Lower lobe of right lung (tissue), 2 donors: ENCODE results near the gene RERG. TPM values are rescaled to one million over a fixed set of nuclear protein-coding genes. Genes with fewer than 3 reads are reported as not detected.
"Not testable (repeated sequence)": the region's sequence is repeated elsewhere in the genome, so short reads cannot be mapped to it uniquely, and the experiment has no call there.

Source experiments
- ATAC-seq, 2 donors: fragments of 200-7000 bp; cut with Tn5 transposase; one replicate each; pipeline ENCODE4 v1.9.1; 2020 to 2022; ENCODE audit warnings: mild to moderate bottlenecking in 2 of 2, moderate library complexity in 2 of 2
- DNase-seq: peaks from one replicate; pipeline ENCODE4 v3.0.0-alpha.2; 2020
- H3K27ac ChIP-seq: fragments of 200-600 bp; one replicate; pipeline ENCODE4 v1.8.0; 2022
- H3K27me3 ChIP-seq: fragments of 200-600 bp; one replicate; pipeline ENCODE4 v1.8.0; 2022; ENCODE audit warnings: low read depth
- H3K36me3 ChIP-seq: fragments of 200-600 bp; one replicate; pipeline ENCODE4 v1.8.0; 2022; ENCODE audit warnings: mild to moderate bottlenecking
- H3K4me1 ChIP-seq: fragments of 200-600 bp; one replicate; pipeline ENCODE4 v1.8.0; 2022
- H3K4me3 ChIP-seq: fragments of 200-600 bp; one replicate; pipeline ENCODE4 v1.8.0; 2022; ENCODE audit warnings: mild to moderate bottlenecking
- H3K9me3 ChIP-seq: fragments of 200-600 bp; one replicate; pipeline ENCODE4 v1.8.0; 2022
- intact Hi-C: fragments of 100-400 bp; cut with DNase I; formaldehyde crosslinking; loops from one replicate; pipeline ENCODE4 v1.11.0; 2022
- total RNA-seq: library from RNA; stranded (reverse); fragmentation: NEBNext Ultra II Directional; extraction: Animal tissue kit (Norgen Biotek cat#: 25700); gene quantifications from one replicate; pipeline ENCODE4 v1.2.1, GENCODE V29; 2021
- TF ChIP-seq, protein P1 (sequence below): fragments of 200-600 bp; IDR thresholded peaks from one replicate; pipeline ENCODE4 v1.8.0; 2022; ENCODE audit warnings: antibody characterized with exemption, mild to moderate bottlenecking
- donor health status: DM: no; HTN: yes; CAD: no; lungs with severe emphysema.

RERG gene
- total RNA-seq, 1 donor from 2014 or later, result 9.0 TPM

DNA sequence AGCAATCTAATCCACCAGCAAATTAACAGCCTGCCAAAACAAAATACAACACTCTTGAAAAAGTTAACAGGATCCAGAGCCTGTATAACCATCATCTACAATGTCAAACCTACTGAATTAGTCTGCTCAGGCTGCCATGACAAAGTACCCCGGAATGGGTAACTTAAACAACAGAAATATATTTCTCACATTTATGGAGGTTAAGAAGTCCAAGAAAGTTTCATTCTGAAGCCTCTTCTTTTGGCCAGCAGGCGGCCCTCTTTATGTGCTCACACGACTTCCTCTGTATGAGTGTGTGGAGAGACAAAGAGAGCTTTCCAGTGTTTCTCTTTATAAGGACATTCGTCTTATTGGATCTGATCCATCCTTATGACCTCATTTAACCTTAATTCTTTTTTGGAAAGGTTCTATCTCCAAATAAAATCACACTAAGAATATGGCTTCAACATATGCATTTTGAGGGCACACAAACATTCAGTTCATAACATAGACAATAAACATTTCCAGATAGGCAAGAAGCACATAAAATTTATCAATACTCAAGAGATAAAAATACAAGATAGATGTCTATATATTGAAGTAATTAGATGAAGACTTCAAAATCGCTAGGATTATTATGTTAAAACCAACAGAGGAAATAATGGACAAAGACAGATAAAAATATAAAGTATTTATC is 5.9 kb upstream of the RERG start:
- TF ChIP-seq, protein P1, sequence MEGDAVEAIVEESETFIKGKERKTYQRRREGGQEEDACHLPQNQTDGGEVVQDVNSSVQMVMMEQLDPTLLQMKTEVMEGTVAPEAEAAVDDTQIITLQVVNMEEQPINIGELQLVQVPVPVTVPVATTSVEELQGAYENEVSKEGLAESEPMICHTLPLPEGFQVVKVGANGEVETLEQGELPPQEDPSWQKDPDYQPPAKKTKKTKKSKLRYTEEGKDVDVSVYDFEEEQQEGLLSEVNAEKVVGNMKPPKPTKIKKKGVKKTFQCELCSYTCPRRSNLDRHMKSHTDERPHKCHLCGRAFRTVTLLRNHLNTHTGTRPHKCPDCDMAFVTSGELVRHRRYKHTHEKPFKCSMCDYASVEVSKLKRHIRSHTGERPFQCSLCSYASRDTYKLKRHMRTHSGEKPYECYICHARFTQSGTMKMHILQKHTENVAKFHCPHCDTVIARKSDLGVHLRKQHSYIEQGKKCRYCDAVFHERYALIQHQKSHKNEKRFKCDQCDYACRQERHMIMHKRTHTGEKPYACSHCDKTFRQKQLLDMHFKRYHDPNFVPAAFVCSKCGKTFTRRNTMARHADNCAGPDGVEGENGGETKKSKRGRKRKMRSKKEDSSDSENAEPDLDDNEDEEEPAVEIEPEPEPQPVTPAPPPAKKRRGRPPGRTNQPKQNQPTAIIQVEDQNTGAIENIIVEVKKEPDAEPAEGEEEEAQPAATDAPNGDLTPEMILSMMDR, result peak; percentile 62
- Histone ChIP-seq H3K27me3 (no peaks in the 10 kb centered on the region), H3K27ac (no peak overlapping the region), H3K36me3 (no peaks in the 10 kb centered on the region), H3K4me1 (no peaks in the 10 kb centered on the region), H3K4me3 (no peak overlapping the region), H3K9me3 (no peaks in the 10 kb centered on the region)
- peak; percentile 61 to 64 for ATAC-seq
- peak; percentile 52 for DNase-seq
- intact Hi-C loops, result no loop called here

DNA sequence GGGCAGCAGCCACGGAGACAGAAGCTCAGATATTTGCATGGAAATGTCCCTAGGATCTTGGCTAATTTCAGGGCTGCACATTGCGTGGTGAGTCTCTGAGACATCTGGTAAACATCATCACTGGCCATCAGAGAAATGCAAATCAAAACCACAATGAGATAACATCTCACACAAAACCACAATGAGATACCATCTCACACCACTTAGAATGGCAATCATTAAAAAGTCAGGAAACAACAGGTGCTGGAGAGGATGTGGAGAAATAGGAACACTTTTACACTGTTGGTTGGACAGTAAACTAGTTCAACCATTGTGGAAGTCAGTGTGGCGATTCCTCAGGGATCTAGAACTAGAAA is 4.6 kb upstream of the RERG start:
- H3K4me1 ChIP-seq, H3K27ac ChIP-seq, H3K9me3 ChIP-seq, H3K27me3 ChIP-seq, ATAC-seq, intact Hi-C loops, H3K4me3 ChIP-seq, H3K36me3 ChIP-seq, DNase-seq: not testable (repeated sequence)

DNA sequence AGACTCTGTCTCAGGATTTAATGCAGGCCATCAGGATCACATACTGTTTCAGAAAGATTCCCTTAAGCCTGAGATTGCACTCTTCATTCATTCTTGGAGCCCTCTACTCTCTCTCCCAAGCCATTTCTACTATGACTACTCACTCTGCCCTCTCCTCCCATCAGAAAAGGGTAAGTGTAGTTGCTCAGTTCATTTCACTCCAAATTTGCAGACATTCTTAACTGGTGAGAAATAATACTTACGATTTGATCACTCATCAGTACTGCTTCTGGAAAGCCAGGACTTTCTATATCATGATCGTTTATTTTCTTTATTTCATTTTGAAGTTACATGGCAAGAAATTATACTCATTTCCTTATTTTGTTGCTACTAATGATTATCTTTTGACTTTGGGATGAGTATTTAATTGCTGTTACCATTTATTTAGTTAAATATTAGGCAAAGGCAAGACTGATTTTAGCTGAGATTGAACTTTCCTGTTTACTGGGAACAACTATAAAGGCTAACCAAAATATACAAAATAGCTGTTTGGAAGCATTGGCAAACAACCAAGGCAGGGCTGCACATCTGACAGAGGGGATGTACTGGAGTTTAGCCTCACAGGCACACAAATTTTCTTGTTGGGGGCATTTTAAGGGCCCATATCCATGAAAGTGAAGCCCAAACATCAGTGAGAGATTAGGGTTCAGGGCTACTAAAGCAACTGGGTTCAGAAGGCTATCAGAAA is 4.1 kb upstream of the RERG start:
- Histone ChIP-seq H3K4me3 (no peak overlapping the region), H3K4me1 (peaks cover 11% of the 10 kb centered on the region), H3K27me3 (peaks cover 7% of the 10 kb centered on the region), H3K27ac (no peak overlapping the region), H3K36me3 (no peaks in the 10 kb centered on the region), H3K9me3 (no peaks in the 10 kb centered on the region)
- TF ChIP-seq, protein P1, result no peak
- no peak for DNase-seq
- intact Hi-C loops, result no loop called here
- no peak for ATAC-seq

DNA sequence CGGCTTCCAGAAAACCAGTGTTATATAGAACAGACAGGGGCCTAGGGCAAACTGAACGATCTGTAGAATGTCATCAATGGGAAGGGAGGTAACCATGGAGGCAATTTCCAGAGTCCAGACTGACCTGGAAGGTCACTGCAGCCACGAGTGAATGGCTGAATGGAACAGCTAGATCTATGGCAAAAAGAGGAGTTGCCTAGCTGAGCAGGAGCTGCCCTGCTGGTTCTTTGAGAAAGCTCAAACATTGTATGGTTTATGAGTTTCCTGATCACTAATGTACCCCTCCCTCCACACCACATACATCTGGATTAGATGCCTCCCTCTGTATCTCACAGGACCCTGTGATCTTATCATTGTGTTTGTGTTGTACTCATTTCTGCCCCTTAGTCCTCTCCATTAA is 1.0 kb upstream of the RERG start:
- Histone ChIP-seq H3K4me1 (peaks cover 11% of the 10 kb centered on the region), H3K4me3 (no peak overlapping the region), H3K27ac (no peak overlapping the region), H3K9me3 (no peaks in the 10 kb centered on the region), H3K27me3 (peaks cover 7% of the 10 kb centered on the region), H3K36me3 (no peaks in the 10 kb centered on the region)
- TF ChIP-seq, protein P1, result no peak
- no peak for ATAC-seq
- intact Hi-C loops, result no loop called here
- no peak for DNase-seq

DNA sequence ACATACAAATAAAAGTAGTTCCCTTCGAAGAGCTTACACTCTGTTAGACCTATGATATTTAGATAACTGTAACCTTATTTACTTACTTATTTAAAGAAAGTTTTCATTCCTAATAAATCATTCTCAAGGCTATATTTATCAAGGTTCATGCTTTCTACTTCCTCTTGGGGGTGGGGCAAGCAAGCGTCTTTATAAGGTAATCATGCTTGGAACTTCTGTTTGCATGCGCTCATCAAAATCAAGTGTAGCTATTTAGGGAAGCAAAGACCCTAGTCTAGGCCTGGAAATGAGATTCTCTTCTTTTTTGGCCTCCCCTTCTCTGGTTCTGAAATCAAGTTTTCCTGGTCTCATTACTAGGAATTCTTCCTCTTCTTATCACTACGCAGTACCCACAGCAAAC is 766 bp downstream of the RERG start:
- H3K4me3 ChIP-seq, result peak overlapping the region; percentile 60
- H3K27me3 ChIP-seq, result peaks cover 7% of the 10 kb centered on the region
- peaks cover 16% of the 10 kb centered on the region for H3K4me1 ChIP-seq
- DNase-seq, result no peak
- peak overlapping the region; percentile 85 for H3K27ac ChIP-seq
- intact Hi-C loops, result no loop called here
- no peaks in the 10 kb centered on the region for H3K36me3 ChIP-seq
- H3K9me3 ChIP-seq, result no peaks in the 10 kb centered on the region
- ATAC-seq, result no peak
- TF ChIP-seq, protein P1, result no peak

DNA sequence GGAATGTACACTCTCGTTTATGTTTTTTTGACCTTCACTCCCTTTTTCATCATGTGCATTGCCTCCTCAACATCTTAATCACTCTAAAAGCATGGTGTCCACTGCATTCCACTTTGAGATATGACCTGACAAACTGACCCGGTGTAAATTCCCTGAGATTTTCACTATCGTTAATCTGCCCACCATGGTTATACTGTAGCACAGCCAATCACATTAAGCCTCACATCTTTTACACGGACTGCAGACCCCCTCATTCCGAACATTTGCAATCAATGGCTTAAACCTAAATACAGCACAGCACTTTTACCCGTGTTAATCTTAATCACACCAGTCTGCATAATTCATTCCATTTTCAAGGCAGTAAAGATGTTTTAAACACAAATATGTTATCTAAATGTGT is 2.4 kb downstream of the RERG start:
- no peak overlapping the region for H3K4me3 ChIP-seq
- ATAC-seq (no peak), DNase-seq (no peak)
- H3K27ac ChIP-seq, result no peak overlapping the region
- peaks cover 16% of the 10 kb centered on the region for H3K4me1 ChIP-seq
- TF ChIP-seq, protein P1, result no peak
- H3K27me3 ChIP-seq, result peaks cover 7% of the 10 kb centered on the region
- H3K9me3 ChIP-seq, result no peaks in the 10 kb centered on the region
- H3K36me3 ChIP-seq, result no peaks in the 10 kb centered on the region
- intact Hi-C loops, result no loop called here
